Measurements from ENCODE around the gene METTL1.
"Not testable (repeated sequence)": the region's sequence is repeated elsewhere in the genome, so short reads cannot be mapped to it uniquely, and the experiment has no call there.

Gene METTL1

GRCh38 chr12:57725851-57726150, 46.1 kb downstream of the METTL1 start:
- no peak for DNase-seq
- no peaks in the 10 kb centered on the region for H3K27me3 Mint-ChIP-seq
- no peaks in the 10 kb centered on the region for H3K9me3 Mint-ChIP-seq
- no peak overlapping the region for H3K4me3 Mint-ChIP-seq
- H3K4me1 Mint-ChIP-seq, result no peaks in the 10 kb centered on the region
- ATAC-seq, result no peak
- no peak overlapping the region for H3K27ac Mint-ChIP-seq
- H3K36me3 Mint-ChIP-seq (ENCODE audit: low read depth), result peaks cover 14% of the 10 kb centered on the region

- Mint-ChIP-seq H3K27me3 (no peaks in the 10 kb centered on the region), H3K4me3 (no peak overlapping the region), H3K27ac (no peak overlapping the region), H3K36me3 (ENCODE audit: low read depth) (peaks cover 11% of the 10 kb centered on the region), H3K9me3 (no peaks in the 10 kb centered on the region), H3K4me1 (no peaks in the 10 kb centered on the region)
- DNase-seq, result no peak
- ATAC-seq, result no peak
These were observed 46.8 kb downstream of the METTL1 start for GRCh38 chr12:57724936-57725740.

GRCh38 chr12:57724003-57724935, 47.6 kb downstream of the METTL1 start:
- H3K9me3 Mint-ChIP-seq, result no peaks in the 10 kb centered on the region
- H3K4me1 Mint-ChIP-seq, result no peaks in the 10 kb centered on the region
- DNase-seq (no peak), ATAC-seq (no peak)
- H3K4me3 Mint-ChIP-seq, result no peak overlapping the region
- no peak overlapping the region for H3K27ac Mint-ChIP-seq
- H3K36me3 Mint-ChIP-seq (ENCODE audit: low read depth), result peaks cover 13% of the 10 kb centered on the region
- H3K27me3 Mint-ChIP-seq, result no peaks in the 10 kb centered on the region

GRCh38 chr12:57723630-57723962, 48.3 kb downstream of the METTL1 start:
- Mint-ChIP-seq H3K27ac (no peak overlapping the region), H3K4me3 (no peak overlapping the region), H3K4me1 (no peaks in the 10 kb centered on the region), H3K36me3 (ENCODE audit: low read depth) (peaks cover 17% of the 10 kb centered on the region), H3K27me3 (no peaks in the 10 kb centered on the region), H3K9me3 (no peaks in the 10 kb centered on the region)
- ATAC-seq, result no peak
- DNase-seq, result no peak

GRCh38 chr12:57722716-57723629, 48.9 kb downstream of the METTL1 start:
- ATAC-seq, result no peak
- no peaks in the 10 kb centered on the region for H3K27me3 Mint-ChIP-seq
- no peak overlapping the region for H3K27ac Mint-ChIP-seq
- DNase-seq, result no peak
- peaks cover 18% of the 10 kb centered on the region for H3K36me3 Mint-ChIP-seq (ENCODE audit: low read depth)
- no peak overlapping the region for H3K4me3 Mint-ChIP-seq
- H3K4me1 Mint-ChIP-seq, result no peaks in the 10 kb centered on the region
- no peaks in the 10 kb centered on the region for H3K9me3 Mint-ChIP-seq

- not testable (repeated sequence) for ATAC-seq, H3K27me3 Mint-ChIP-seq, H3K4me1 Mint-ChIP-seq, H3K4me3 Mint-ChIP-seq, H3K9me3 Mint-ChIP-seq, H3K27ac Mint-ChIP-seq, DNase-seq
- peaks cover 20% of the 10 kb centered on the region for H3K36me3 Mint-ChIP-seq (ENCODE audit: low read depth)
These were observed 49.9 kb downstream of the METTL1 start for GRCh38 chr12:57721846-57722608.

- no peak overlapping the region for H3K4me3 Mint-ChIP-seq
- DNase-seq, result no peak
- H3K4me1 Mint-ChIP-seq, result no peaks in the 10 kb centered on the region
- no peak for ATAC-seq
- no peaks in the 10 kb centered on the region for H3K27me3 Mint-ChIP-seq
- no peak overlapping the region for H3K27ac Mint-ChIP-seq
- no peaks in the 10 kb centered on the region for H3K9me3 Mint-ChIP-seq
- H3K36me3 Mint-ChIP-seq (ENCODE audit: low read depth), result peaks cover 19% of the 10 kb centered on the region
These were observed 51.0 kb downstream of the METTL1 start for GRCh38 chr12:57720606-57721595.

GRCh38 chr12:57719777-57720605, 51.9 kb downstream of the METTL1 start:
- Mint-ChIP-seq H3K36me3 (ENCODE audit: low read depth) (peaks cover 19% of the 10 kb centered on the region), H3K27me3 (no peaks in the 10 kb centered on the region), H3K9me3 (no peaks in the 10 kb centered on the region), H3K4me3 (no peak overlapping the region), H3K27ac (no peak overlapping the region), H3K4me1 (no peaks in the 10 kb centered on the region)
- ATAC-seq (no peak), DNase-seq (no peak)

- Mint-ChIP-seq H3K36me3 (ENCODE audit: low read depth) (peaks cover 19% of the 10 kb centered on the region), H3K27me3 (no peaks in the 10 kb centered on the region), H3K9me3 (no peaks in the 10 kb centered on the region), H3K4me1 (no peaks in the 10 kb centered on the region), H3K4me3 (no peak overlapping the region), H3K27ac (no peak overlapping the region)
- ATAC-seq (no peak), DNase-seq (no peak)
These were observed 53.0 kb downstream of the METTL1 start for GRCh38 chr12:57718641-57719528.
